Endothelial cell (in vitro differentiated cells): Measurements from ENCODE around the gene DHRS7B. TPM values are rescaled to one million over a fixed set of nuclear protein-coding genes. Genes with fewer than 3 reads are reported as not detected.

Source experiments
- DNase-seq: peaks from one replicate; pipeline ENCODE4 v3.0.0; 2021; ENCODE audit warnings: low spot score
- H3K27ac Mint-ChIP-seq: one replicate; pipeline ENCODE4 v1.8.0; 2021; ENCODE audit warnings: mixed read lengths, inconsistent platforms; ENCODE audit not compliant: unreplicated experiment
- H3K27me3 Mint-ChIP-seq: one replicate; pipeline ENCODE4 v1.8.0; 2021; ENCODE audit warnings: mild to moderate bottlenecking, moderate library complexity, mixed read lengths, inconsistent platforms; ENCODE audit not compliant: unreplicated experiment
- H3K36me3 Mint-ChIP-seq: one replicate; pipeline ENCODE4 v1.8.0; 2021; ENCODE audit warnings: mild to moderate bottlenecking, low read depth, mixed read lengths, inconsistent platforms; ENCODE audit not compliant: unreplicated experiment
- H3K4me1 Mint-ChIP-seq: one replicate; pipeline ENCODE4 v1.8.0; 2021; ENCODE audit warnings: mild to moderate bottlenecking, mixed read lengths, inconsistent platforms; ENCODE audit not compliant: unreplicated experiment
- H3K4me3 Mint-ChIP-seq: one replicate; pipeline ENCODE4 v1.8.0; 2021; ENCODE audit warnings: mild to moderate bottlenecking, mixed read lengths, inconsistent platforms; ENCODE audit not compliant: unreplicated experiment
- H3K9me3 Mint-ChIP-seq: one replicate; pipeline ENCODE4 v1.8.0; 2021; ENCODE audit warnings: mixed read lengths, inconsistent platforms; ENCODE audit not compliant: unreplicated experiment
- CTCF ChIP-seq: fragments of 200-600 bp; sonication (generic); IDR thresholded peaks from one replicate; pipeline ENCODE4 v1.5.0; 2021; ENCODE audit warnings: antibody characterized with exemption; ENCODE audit not compliant: unreplicated experiment
- total RNA-seq: library from RNA; stranded (reverse); fragmentation: NEBNext Ultra II Directional; extraction: Animal tissue kit (Norgen Biotek cat#: 25700); gene quantifications from one replicate; pipeline ENCODE4 v1.2.1, GENCODE V29; 2021; ENCODE audit not compliant: unreplicated experiment

DHRS7B gene
- total RNA-seq, 1 donor from 2014 or later, result 31.0 TPM

GRCh38 chr17:21166595-21167210 is 39.9 kb downstream of the DHRS7B start:
- no peak for TF ChIP-seq CTCF
- Mint-ChIP-seq H3K27me3 (peaks cover 10% of the 10 kb centered on the region), H3K27ac (no peak overlapping the region), H3K4me3 (no peak overlapping the region), H3K4me1 (peaks cover 31% of the 10 kb centered on the region), H3K9me3 (no peaks in the 10 kb centered on the region), H3K36me3 (no peaks in the 10 kb centered on the region)
- no peak for DNase-seq

- no peak overlapping the region for H3K4me3 Mint-ChIP-seq
Measured at GRCh38 chr17:21167303-21167702, 40.5 kb downstream of the DHRS7B start.

GRCh38 chr17:21168555-21168865 is 41.7 kb downstream of the DHRS7B start:
- peaks cover 6% of the 10 kb centered on the region for H3K36me3 Mint-ChIP-seq
- DNase-seq, result no peak
- TF ChIP-seq CTCF, result no peak
- H3K27me3 Mint-ChIP-seq, result peaks cover 13% of the 10 kb centered on the region
- H3K27ac Mint-ChIP-seq, result no peak overlapping the region
- peaks cover 21% of the 10 kb centered on the region for H3K4me1 Mint-ChIP-seq
- H3K9me3 Mint-ChIP-seq, result no peaks in the 10 kb centered on the region
- no peak overlapping the region for H3K4me3 Mint-ChIP-seq

More at GRCh38 chr17:21167303-21167702, 40.5 kb downstream of the DHRS7B start:
- Mint-ChIP-seq H3K27ac (no peak overlapping the region), H3K36me3 (no peaks in the 10 kb centered on the region), H3K9me3 (no peaks in the 10 kb centered on the region), H3K27me3 (peaks cover 10% of the 10 kb centered on the region), H3K4me1 (peaks cover 29% of the 10 kb centered on the region)
- DNase-seq, result no peak
- no peak for TF ChIP-seq CTCF

- no peak for TF ChIP-seq CTCF
- Mint-ChIP-seq H3K27me3 (peaks cover 13% of the 10 kb centered on the region), H3K9me3 (no peaks in the 10 kb centered on the region)
Measured at GRCh38 chr17:21169496-21169895, 42.7 kb downstream of the DHRS7B start.

GRCh38 chr17:21170809-21171208 is 44.0 kb downstream of the DHRS7B start:
- no peak for TF ChIP-seq CTCF
- H3K4me1 Mint-ChIP-seq, result peaks cover 21% of the 10 kb centered on the region
- H3K27ac Mint-ChIP-seq, result peak overlapping the region; percentile 81
- no peaks in the 10 kb centered on the region for H3K9me3 Mint-ChIP-seq
- peaks cover 13% of the 10 kb centered on the region for H3K27me3 Mint-ChIP-seq
- H3K4me3 Mint-ChIP-seq, result peak overlapping the region; percentile 27
- peaks cover 6% of the 10 kb centered on the region for H3K36me3 Mint-ChIP-seq
- no peak for DNase-seq

More at GRCh38 chr17:21169496-21169895, 42.7 kb downstream of the DHRS7B start:
- Mint-ChIP-seq H3K36me3 (peaks cover 6% of the 10 kb centered on the region), H3K27ac (no peak overlapping the region), H3K4me1 (peaks cover 21% of the 10 kb centered on the region), H3K4me3 (no peak overlapping the region)
- no peak for DNase-seq
